HG03139 (cell line): ENCODE data around the gene ZNF586.
"Not testable (repeated sequence)": the region's sequence is repeated elsewhere in the genome, so short reads cannot be mapped to it uniquely, and the experiment has no call there.

ENCODE experiments used
- ATAC-seq: cut with Tn5 transposase; IDR thresholded peaks from one replicate; pipeline ENCODE4 v1.9.1; 2021; ENCODE audit not compliant: unreplicated experiment

Gene ZNF586

DNA sequence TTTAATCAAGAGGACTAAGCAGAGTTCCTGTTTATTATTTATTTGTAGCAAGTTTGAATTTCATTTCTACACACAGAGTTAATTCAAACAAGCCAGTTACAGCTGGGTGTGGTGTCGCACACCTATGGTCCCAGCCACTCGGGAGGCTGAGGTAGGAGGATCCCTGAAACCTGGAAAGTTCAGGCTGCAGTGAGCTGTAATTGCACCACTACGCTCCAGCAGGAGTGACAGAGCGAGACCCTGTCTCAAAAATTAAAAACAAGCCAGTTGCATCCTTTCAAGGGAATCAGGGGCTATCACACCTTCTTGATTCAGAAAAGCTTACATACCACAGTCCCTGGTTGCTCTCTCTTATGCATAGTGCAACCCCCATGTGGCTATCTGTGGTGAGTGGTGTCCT is 19.8 kb downstream of the ZNF586 start:
- no peak for ATAC-seq

DNA sequence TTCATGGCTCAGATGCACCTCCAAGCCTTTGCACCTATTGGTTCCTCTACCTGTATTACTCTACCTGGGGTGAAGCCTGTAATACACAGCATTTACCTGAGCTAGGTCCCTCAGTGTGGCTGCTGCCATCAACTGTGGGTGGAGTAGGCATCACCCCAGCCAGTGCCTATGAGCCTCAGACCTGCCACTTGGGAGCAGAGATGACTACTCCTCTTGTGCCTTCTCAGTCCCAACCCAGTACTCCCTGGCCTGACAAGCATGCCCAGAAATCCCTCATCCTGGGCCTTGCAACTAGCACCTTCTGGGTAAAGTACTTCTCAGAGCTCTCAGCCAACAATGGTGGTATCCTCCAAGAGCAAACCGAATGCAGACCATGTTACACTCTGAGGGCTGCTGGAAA is 27.1 kb downstream of the ZNF586 start:
- not testable (repeated sequence) for ATAC-seq

- ATAC-seq = no peak
Measured at GRCh38 chr19:57800696-57801095, 31.2 kb downstream of the ZNF586 start.

GRCh38 chr19:57802269-57802668 is 32.8 kb downstream of the ZNF586 start:
- ATAC-seq = no peak

DNA sequence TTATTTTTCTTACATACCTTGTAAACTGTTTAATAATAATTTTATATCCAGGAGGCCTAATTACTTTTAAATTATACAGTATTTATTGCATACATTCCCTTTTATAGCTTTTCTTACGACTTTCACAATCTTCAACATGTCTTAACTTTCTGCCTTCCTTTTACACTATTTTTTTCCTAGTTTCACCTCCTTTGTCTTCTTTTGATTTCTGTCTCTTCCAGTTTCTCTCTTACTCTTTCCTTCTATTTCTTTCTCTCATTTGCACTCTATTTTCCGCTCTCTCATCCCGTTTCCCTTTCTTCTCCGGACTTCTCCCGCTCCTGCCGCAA is 33.8 kb downstream of the ZNF586 start:
- ATAC-seq = no peak

GRCh38 chr19:57803594-57804325 is 34.3 kb downstream of the ZNF586 start:
- ATAC-seq = no peak

DNA sequence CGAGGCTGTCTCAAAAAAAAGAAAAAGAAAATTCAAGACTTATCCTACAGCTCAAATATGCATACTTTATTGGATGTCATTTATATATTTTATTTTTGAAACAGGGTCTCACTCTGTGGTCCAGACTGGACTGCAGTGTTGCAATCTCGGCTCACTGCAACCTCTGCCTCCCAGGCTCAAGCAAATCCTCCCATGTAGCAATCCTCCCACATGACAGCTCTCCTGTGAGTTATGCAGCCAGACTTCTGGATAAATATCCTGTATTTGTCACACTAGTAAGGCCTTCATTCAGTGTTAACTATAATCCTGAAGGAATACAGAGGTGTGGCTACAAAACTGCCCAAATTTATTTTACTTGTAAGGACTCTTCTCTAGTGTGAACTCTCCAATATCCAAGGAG is 38.1 kb downstream of the ZNF586 start:
- no peak for ATAC-seq

DNA sequence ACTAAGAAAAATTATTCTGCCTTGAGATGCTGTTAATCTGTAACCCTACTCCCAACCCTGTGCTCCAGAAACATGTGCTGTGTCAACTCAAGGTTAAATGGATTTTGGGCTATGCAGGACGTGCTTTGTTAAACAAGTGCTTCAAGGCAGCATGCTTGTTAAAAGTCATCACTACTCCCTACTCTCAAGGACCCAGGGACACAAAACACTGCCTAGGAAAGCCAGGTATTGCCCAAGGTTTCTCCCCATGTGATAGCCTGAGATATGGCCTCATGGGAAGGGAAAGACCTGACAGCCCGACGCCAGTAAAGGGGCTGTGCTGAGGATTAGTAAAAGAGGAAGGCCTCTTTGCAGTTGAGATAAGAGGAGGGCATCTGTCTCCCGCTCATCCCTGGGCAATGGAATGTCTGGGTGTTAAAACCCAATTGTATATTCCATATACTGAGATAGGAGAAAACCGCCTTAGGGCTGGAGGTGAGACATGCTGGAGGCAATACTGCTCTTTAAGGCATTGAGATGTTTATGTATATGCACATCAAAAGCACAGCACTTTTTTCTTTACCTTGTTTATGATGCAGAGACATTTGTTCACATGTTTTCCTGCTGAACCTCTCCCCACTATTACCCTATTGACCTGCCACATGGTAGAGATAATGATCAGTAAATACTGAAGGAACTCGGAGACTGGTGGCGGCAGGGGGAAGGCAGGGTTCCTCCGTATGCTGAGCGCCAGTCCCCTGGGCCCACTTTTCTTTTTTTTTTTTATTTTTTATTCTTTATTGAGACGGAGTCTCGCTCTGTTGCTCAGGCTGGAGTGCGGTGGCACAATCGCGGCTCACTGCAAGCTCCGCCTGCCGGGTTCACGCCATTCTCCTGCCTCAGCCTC is 41.2 kb downstream of the ZNF586 start:
- not testable (repeated sequence) for ATAC-seq

DNA sequence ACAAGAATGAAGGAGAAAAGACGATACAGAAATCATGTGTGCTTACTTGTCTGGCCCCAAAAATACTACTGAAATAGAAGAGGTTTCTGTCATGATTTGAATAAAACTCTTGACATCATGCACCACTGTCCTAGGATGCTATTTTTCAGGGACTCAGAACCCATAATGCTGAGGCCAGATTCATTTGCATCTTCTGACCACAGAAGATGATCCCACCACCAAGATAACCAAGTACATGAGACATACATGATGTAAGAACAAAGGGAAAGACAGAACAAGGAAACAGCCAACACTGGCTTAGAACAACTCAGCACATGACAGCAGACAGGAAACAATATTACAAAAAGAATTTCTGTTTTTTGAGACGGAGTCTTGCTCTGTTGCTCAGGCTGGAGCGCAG is 42.8 kb downstream of the ZNF586 start:
- peak; percentile 46 for ATAC-seq

- not testable (repeated sequence) for ATAC-seq
Measured at GRCh38 chr19:57812975-57813820, 43.7 kb downstream of the ZNF586 start.

- ATAC-seq = no peak
Measured at GRCh38 chr19:57813919-57814504, 44.5 kb downstream of the ZNF586 start.

DNA sequence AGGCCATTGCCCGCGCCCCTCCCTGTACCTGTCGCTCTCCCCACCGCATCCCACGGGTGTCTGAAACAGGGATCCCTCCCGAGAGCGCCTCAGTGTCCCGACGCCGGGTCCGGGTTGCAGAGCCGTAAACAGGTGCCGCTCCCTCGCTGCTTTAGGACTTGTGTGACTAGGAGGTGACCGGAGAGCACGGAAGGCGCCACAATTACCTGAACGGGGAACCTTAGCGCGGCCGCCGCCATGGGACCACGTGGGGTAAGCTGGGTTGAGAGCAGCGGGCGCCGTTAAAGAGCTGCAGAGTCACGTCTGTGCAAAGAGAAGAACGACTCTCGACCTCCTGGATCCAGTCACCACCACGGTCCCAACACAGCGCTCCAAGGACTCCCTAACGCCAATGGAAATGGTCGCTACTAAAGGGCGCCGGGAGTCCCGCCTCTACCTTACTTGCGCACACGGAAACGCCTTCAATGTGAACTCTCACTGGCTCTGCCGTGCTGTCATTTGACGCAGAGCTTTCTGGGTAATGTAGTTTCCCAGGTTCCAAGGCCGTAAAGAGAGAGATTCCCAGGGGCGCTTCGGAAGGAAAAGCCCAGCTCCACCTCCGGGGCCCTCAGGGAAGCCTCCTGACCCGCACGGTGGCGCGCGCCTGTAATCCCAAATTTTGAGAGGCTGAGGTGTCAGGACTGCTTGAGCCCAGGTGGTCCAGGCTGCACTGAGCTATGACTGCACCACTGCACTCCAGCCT is 45.2 kb downstream of the ZNF586 start, which contains the start of gene ZNF552:
TSS of gene ZNF552 (minus strand) at position 409 of the 742 bp plus-strand sequence. CDS start at position 239, 170 bp downstream.
- ATAC-seq = peak; percentile 62

- no peak for ATAC-seq
Measured at GRCh38 chr19:57815247-57816075, 46.0 kb downstream of the ZNF586 start.

GRCh38 chr19:57816652-57817051 is 47.2 kb downstream of the ZNF586 start:
- no peak for ATAC-seq

- no peak for ATAC-seq
Measured at GRCh38 chr19:57817976-57818375, 48.5 kb downstream of the ZNF586 start.

GRCh38 chr19:57818378-57818777 is 48.9 kb downstream of the ZNF586 start:
- no peak for ATAC-seq

GRCh38 chr19:57819475-57820148 is 50.1 kb downstream of the ZNF586 start:
- ATAC-seq = peak; percentile 77

DNA sequence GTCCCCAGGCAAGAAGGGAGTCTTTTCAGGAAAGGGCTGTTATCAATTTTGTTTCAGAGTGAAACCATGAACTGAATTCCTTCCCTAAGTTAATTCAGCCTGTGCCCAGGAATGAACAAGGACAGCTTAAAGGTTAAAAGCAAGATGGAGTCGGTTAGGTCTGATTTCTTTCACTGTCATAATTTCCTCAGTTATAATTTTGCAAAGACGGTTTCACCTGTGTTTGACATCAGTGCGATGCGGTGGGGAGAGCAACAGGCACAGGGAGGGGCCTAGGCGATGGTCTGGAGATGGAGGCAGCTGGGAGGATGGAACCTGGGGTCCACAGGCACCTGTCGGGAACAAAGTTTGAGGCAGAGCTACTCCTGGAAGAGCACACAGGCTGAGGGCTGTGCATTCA is 51.1 kb downstream of the ZNF586 start:
- ATAC-seq = no peak

GRCh38 chr19:57821095-57821494 is 51.6 kb downstream of the ZNF586 start:
- ATAC-seq = not testable (repeated sequence)
